Activated CD4-positive, alpha-beta T cell treated with anti-CD3 and anti-CD28 coated beads, Interleukin-2, Interleukin-4, amounts not matched to agents 100 ng/mL and 50 ng/mL, durations not matched to agents 16 hours and 8 hours (primary cell): ENCODE measurements around the gene AGFG1.

Source experiments
- DNase-seq: peaks from one replicate; pipeline ENCODE4 v3.0.0-alpha.2; 2020; ENCODE audit warnings: low spot score

Gene AGFG1, protein sequence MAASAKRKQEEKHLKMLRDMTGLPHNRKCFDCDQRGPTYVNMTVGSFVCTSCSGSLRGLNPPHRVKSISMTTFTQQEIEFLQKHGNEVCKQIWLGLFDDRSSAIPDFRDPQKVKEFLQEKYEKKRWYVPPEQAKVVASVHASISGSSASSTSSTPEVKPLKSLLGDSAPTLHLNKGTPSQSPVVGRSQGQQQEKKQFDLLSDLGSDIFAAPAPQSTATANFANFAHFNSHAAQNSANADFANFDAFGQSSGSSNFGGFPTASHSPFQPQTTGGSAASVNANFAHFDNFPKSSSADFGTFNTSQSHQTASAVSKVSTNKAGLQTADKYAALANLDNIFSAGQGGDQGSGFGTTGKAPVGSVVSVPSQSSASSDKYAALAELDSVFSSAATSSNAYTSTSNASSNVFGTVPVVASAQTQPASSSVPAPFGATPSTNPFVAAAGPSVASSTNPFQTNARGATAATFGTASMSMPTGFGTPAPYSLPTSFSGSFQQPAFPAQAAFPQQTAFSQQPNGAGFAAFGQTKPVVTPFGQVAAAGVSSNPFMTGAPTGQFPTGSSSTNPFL

DNA sequence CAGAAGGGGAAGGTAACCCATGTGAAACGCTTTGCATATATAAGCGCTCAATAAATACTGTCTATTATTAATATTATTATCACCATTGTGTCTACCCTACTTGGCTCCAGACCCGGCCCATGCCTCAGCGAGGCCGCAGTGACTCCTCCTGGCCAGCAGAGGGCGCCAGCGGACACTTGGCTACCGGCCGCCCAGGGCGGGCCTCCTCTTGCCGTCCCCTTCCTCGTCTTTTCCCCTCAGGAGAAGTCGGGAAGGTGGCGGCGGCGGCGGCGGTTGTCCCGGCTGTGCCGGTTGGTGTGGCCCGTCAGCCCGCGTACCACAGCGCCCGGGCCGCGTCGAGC lies at the start of gene AGFG1:
Gene AGFG1, plus strand, starts transcription at position 233 of the 341 bp plus-strand sequence. CDS start 266 bp downstream, outside the sequence.
- peak; percentile 90 for DNase-seq

DNA sequence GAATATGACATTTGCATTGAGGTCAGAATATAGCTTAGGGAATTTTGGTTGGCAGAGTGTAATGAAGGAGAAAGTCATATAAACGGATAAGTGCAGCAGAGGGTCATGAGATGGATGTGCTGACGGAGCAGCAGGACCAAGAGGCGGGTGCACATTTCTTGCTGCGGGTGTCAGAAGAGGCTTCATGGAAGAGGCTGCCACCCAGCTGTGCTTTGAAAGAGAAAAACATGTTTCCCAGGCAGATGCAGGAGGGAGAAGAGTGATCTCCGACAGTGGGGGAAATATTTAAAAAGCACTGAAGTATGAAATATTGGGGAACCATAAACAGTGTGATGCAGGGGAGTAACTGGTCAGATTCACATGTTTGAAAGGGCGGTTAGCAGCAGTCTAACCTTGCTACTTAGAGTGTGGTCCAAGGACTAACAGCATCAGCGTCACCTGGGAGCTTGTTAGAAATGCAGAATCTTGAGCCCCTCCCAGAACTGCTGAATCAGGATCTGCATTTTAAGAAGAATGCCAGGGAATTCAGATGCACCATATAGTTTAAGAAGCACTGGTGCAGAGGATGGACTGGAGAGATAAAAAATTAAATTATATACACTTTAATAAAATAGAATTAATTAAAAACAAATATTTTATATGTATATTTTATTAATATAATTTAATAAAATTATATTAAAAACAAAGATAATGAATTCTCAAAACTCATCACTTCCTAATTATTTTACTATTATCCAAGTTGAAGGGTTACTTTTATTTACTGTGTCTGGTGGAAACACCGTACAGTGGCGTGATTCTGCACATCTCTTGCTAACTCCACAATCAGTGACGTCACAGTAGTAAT lies 48.1 kb upstream of the AGFG1 start:
- no peak for DNase-seq

DNA sequence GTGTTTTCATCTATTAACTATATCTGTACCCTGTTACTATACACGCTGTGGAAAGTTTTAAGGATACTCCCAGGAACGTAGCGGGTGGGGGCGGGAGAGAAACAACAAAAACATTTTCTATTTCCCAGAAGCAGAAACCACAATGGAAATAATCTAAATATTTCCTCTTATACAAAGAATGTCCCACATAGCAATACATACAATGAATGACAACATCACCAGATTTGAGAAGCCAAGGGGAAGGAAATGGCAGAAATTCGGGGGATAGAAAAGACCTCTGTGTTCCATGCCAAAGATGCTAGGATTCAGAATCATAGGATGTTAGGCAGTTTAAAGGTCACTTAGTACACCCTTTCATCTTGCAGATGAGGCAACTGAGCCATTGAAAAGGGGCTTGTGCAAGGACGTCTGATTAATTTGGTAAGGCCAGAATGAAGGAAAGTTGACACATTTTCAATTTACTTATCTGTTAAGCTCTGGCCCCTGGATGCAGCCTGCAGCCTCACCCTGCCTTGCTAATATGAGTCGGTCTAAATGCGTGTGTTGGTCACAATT lies 43.1 kb upstream of the AGFG1 start:
- DNase-seq, result no peak

DNA sequence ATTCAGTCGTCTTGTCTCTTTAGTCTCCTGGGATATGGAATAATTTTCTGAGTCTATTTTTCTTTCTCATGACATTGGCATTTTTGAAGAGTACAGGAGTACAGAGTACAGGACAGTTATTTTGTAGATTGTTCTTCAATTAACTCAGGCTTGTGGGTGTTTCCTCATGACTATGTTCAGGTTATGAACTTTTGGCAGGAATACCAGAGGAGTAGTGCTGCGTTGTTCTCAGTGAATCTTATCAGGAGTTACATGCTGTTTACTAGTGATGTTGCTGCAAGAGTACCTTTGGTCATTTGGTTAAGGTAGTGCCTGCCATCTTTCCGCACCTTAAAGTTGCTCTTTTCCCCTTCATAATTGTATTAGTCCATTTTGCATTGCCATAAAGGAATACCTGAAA lies 41.3 kb upstream of the AGFG1 start:
- DNase-seq, result no peak

DNA sequence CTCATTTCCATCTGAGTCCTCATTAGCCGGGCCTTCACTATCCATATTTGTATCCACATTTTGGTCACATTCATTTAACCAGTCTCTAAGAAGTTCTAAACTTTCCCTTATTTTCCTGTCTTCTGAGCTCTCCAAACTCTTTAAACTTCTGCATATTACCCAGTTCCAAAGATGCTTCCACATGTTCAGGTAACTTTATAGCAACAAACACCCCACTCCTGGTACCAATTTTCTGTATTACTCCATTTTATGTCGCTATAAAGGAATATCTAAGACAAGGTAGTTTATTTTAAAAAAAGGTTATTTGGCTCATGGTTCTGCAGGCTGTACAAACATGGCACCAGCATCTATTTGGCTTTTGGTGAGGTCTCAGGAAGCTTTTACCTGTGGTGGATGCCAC lies 38.8 kb upstream of the AGFG1 start:
- no peak for DNase-seq

DNA sequence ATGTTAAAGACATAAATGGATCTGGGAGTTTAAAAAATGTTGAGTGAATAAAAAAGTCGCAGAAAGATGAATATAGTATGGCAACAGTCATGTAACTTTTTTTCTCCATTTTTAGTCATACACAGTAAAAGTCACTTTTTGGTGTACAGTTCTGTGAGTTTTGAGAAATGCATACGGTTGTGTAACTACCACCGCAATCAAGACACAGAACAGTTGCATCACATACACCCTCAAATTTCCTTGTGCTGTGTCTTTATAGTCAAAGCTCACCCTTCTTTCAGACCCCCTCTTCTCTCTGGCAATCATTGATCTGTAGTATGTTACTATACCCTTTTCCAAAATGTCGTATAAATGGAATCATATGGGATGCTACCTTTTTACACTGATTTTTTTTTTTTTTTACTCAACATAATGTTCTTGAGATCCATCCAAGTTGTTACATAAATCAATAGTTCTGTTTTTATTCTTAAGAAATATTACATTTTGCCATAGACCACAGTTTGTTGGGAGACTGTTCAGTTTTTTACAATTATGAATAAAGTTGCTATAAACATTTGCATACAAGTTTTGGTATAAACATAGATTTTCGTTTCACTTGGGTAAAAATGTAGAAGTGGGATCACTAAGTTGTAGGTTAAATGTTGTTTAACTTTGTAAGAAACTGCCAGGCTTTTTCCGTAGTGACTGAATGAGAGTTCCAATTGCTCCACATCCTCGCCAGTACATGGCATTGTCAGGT lies 35.4 kb upstream of the AGFG1 start:
- no peak for DNase-seq

DNA sequence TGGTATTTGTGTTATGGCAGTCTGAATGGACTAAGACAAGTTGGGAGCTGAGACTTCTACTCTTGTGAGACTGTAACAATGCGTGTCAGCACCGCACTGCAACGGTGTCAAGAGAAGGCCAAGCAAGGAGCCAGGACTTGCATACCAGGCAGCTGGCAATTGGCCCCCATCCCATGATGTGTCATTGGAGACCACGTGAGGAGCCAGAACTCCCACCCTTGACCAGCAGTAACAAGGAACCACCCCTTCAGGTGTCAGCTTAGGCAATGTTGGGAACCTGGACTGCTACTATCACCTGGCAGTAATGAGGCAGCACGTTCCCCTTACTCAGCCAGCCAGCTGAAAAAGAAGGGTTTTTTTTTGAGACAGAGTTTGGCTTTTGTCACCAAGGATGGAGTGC lies 32.7 kb upstream of the AGFG1 start:
- no peak for DNase-seq

DNA sequence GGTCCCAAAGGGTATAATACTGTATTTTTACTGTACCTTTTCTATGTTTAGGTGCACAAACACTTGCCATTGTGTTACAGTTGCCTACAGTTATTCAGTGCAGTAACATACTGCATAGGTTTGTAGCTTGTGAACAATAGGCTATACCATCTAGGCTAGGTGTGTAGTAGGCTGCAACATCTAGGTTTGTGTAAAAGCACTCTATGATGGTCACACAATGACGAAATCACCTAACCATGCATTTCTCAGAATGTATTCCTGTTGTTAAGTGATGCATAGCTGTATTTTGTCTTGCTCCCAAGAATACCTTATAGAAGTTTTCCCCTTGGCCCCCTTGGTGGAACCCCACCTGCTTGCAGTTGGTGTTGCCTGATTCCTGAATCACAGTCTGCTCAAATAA lies 29.3 kb upstream of the AGFG1 start:
- no peak for DNase-seq

DNA sequence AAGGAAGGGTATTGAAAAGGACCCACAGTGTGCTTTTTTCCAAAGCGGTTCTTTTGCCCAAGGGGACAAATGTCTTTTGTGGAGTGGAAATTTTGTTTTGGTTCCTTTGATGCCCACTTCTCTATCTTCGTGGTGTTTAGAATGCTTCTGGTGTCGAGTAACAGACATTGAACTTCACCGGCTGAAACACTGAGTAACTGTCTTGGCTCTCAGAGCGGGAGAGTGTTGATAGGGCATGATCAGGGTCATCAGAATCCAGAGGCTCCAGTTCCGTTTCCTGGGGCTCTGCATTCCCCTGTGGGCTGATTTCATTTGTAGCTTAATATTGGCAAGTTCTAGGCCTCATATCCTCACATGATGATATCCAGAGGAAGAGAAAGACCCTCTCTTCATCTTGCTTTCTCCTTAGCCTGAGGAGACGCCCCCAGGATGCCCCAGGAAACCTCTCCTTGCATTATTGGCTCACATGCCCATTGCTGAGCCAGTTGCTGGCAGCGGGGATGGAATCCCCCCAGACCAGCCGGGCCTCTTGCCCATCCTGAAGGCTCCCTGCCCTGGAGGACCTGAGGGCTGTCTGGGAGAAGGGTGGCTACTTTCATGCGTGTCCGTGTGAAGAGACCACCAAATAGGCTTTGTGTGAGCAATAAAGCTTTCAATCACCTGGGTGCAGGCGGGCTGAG lies 27.9 kb upstream of the AGFG1 start:
- DNase-seq, result no peak

DNA sequence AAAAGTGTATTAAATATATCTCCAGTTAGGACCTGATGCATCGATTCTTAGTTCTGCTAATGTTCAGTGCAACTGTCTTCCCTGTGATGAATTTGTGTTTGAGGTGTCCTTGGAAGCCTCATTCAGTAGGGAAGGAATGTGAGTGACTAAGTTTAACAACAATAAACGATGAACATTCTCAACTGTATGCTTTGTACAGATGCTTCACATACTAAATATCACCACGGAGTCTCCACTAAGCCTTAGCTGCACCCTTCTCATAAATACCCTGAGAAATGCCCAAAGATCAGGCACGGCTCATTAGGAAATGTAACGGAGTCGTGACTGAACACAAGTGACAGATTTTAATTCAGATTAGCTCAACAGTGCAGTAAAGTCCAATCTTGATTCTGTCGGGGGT lies 24.4 kb upstream of the AGFG1 start:
- DNase-seq, result no peak

DNA sequence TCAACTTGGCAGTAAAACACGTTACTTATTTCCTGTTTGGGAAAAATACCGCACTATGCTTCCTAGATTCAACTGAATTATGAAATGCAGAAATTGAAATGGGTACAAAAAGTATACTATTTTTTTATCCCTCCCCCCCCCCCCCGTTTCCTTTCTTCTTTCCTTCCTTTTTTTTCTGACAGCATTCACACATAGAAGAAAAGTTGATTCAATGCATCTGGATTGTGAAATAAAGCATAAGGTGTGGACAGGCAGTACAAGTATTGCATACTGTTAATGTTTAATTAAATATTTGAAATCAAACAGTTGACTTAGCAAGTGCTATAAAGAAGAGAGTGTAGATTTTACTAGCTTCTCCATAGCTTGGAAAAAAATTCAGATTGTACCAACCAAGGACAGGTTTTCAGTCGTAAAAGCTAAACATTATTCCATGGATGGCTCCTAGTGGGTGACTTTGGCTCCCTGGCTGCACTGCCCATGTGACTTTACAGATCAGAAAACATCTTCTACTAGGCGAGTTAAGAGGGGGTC lies 21.6 kb upstream of the AGFG1 start:
- no peak for DNase-seq

DNA sequence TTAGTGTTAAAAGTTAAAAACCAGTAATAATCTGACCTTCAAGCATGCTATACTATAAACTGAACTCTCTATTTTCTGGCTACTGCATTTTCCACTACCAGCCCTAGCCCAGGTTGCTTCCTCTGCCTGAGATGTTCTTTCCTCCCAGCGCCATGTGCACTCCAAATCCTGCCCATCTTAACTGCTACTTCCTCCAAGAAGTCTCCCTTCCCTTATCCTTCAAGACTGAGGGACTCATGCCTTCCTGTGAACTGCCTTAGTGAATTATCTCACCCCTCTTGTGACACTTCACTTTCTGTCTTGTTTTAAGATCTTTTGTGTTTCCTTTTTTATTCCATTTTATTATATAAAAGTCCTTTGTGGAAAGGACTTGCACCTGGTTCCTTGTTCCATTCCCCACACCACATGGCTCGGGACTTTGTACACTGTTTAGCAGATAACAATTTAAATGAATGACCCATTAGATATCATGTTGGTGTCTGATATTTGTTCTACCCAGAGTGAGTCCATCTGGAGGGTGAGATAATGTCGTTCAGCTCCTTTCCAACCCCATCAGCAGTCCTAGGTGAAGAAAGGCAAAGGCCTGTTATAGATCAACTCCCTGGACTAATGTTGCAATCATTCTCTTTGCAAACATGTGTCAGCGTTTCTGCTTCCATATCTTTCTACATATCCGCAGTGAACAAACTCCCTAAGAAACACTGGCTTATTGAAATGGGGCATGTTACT lies 20.9 kb upstream of the AGFG1 start:
- DNase-seq, result no peak

DNA sequence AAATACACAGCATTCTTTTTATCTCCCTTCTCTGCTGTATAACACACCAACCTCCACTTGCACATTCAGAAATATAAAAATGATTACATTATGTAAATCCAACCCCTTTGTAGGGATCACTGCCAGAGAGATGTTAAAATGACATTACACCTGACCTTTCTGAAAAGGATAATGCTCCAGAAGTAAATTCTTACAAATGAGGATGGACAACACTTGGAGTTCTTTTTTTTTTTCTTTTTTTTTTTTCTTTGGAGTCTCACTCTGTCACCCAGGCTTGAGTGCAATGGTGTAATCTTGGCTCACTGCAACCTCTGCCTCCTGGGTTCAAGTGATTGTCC lies 20.3 kb upstream of the AGFG1 start:
- DNase-seq, result no peak

DNA sequence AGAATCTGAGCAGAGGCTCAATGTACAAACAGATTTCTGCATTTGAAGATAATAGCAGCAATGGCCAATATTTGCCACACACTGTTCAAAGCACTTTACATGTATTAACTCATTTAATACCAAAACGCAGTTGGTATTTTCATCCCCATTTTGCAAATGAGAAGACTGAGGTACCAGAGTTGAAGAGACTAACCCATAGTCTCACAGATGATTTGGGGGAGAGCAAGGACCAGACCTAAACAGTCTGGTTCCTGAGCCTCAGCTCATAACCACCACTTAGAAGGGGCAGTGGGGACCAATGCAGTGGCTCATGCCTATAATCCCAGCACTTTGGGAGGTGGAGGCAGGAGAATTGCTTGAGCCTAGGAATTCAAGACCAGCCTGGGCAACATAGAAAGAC lies 18.1 kb upstream of the AGFG1 start:
- no peak for DNase-seq

DNA sequence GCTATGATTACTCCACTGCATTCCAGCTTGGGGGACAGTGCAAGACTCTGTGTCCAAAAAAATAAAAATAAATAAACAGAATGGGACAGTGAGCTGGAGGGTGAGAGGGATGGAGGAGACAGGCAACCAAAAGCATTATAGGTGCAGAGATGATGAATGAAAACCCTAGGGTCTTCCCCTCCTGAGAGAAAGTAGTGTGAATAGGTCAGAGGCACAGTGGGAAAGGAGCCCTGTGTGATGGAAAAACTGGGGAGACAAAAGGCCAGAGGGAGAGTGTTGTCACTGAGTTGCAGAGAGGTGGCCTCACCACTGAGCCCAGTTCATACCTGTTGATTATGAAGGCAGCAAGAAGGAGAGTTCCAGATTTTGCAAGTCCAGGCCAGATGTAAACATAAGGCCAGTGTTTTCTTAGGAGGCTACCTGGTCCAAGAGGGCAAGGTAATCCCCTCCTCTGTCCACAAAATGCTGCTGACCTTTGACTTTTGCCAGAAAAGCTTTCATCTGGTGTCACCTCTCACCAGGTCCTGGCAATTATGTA lies 17.6 kb upstream of the AGFG1 start:
- DNase-seq, result no peak

DNA sequence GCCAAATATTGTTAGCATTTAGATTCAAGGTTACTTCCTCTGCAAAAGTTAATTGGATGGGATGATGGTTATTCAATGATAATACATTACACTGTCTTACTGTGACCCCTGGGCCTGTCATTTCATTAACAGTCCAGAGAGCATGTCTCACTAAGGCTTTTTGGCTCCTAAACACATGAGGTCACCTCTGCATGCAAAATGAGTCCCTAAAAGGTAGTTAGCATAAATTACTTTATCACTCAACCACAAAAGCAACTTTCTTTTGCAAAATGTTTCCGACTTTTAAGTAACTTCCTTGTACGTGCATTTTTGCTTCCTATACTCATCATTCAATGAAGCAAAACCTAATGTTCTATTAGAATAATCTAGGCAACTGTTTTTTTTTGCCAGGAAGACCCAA lies 16.8 kb upstream of the AGFG1 start:
- no peak for DNase-seq

DNA sequence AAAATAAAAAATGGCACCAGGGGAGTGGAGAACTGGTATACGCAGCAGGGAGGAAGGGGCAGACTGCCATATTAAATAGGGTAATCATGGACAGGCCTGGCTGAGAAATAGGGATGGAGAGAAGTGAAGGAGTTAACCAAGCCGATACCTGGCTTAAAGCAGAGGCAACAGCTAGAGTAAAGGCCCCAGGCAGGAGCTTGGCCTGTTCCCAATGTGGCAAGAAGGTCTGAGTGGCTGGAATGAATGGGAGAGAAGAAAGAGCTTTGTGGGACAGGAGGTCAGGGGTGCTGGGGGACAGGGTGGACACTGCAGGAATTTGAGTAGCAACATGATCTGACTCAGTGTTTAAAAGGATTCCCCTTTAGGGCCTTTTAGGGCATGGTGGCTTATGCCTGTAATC lies 15.9 kb upstream of the AGFG1 start:
- no peak for DNase-seq

DNA sequence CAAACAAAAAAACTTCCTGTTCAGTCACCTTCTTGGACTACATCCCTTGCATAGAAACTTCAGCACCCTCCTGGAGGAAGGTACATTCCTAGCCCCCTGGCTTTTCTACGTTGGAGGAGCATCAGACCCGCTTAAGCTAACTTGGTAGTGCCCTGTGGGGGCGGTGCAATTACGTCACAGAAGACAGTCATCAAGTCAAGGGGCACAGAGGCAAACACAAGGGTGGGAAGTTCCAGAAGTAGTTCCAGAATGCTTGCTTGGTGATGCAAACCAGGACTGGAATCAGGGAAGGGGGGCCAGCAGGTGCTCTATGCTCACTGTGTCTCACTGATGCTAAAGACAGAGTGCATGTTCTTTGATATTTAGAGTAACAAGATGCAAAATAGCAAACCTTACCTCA lies 15.2 kb upstream of the AGFG1 start:
- DNase-seq, result no peak

DNA sequence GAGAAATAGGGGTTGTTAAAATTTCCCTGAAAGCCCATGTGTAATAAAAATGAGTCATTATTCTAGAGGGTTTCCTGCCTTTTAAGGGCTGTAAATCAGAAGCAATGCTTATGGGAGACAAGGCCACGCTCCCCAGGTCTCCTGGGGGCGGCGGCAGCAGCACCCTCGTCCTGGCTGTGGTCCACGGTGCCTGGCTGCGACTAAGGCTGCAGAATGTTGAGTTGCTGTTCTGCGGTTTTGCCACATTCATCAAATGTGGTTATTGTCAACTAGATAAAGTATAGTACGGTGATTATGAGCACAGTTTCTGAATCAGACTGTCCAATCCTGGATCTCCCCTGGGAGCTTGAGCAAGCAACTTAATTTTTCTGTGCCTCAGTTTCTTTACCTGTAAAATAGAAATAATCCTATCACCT lies 11.9 kb upstream of the AGFG1 start:
- DNase-seq, result peak; percentile 82

DNA sequence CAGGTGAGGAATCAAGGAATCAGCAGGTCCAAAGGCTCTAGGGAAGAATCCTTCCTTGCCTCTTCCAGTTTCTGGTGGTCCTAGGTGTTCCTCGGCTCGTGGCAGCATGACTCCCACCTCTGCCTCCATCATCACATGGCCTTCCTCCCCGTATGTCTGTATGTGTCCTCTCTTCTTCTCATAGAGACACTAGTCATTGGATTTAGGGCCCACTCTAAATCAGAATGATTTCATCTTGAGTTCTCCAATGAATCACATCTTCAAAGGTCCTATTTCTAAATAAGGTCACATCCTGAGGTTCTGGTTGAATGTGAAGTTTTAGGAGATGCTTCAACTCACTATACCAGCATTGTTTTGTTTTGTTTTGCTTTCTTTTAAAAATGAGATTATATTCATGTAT lies 11.1 kb upstream of the AGFG1 start:
- peak; percentile 27 for DNase-seq
